ENCODE data around the gene SGSM1.
"Not testable (repeated sequence)": the region's sequence is repeated elsewhere in the genome, so short reads cannot be mapped to it uniquely, and the experiment has no call there.

SGSM1 gene

DNA sequence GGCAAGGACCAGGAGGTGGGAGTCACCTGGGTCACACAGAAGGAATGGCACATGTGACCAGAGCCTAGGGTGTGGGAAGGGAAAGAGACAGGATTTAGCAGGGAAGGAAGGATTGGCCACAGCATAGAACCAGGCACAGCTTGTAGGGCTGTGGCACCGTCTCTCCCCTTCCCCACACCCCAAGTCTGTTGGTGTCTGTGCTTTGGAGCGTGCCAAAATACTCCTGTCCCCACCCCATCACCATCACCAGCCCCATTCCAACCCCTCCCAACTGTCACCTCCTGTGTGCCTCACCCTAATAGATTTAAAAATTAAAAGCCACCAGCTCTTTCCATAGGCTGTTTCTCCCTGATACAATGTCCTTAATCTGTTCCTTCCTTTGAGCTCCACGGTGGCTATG lies 18.2 kb downstream of the SGSM1 start:
- no peak overlapping the region for H3K27ac ChIP-seq (ENCODE audit: low read length)
- no peaks in the 10 kb centered on the region; the same call in 1 of the 2 replicates for H3K27me3 ChIP-seq (ENCODE audit: control insufficient read depth, insufficient read depth, low read length)
- no peaks in the 10 kb centered on the region for H3K4me1 ChIP-seq (ENCODE audit: control insufficient read depth, insufficient read depth, low read length)
- no peaks in the 10 kb centered on the region for H3K9me3 ChIP-seq (ENCODE audit: control insufficient read depth, insufficient read depth, low read length)
- DNase-seq (ENCODE audit: low read depth, low spot score), result no peak
- WGBS (ENCODE audit: insufficient coverage, insufficient read length), result no CpG with 5 or more reads among the region's 3 CpGs
- H3K36me3 ChIP-seq (ENCODE audit: control insufficient read depth, insufficient read depth, low read length), result no peaks in the 10 kb centered on the region
- no peak overlapping the region for H3K4me3 ChIP-seq (ENCODE audit: low read length)

DNA sequence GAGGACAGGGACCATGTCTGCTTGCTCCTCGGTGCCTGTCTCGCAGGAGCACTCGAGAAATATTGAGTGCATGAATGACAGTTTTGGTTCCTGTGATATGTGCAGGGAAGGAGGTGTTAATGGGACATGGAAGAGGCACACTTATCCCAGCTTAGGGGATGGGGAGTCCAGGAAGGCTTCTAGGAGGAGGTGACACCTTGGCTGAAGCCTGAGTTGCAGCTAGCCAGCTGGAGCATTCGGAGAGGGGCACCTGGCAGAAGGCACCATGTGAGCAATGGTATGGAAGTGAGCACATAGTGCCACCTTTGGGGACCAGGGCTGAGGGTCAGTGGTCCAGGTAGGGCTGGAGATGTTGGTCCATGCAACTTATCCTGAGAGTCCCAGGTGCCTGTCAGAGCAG lies 18.9 kb downstream of the SGSM1 start:
- Histone ChIP-seq H3K4me1 (ENCODE audit: control insufficient read depth, insufficient read depth, low read length) (no peaks in the 10 kb centered on the region), H3K27ac (ENCODE audit: low read length) (no peak overlapping the region), H3K9me3 (ENCODE audit: control insufficient read depth, insufficient read depth, low read length) (no peaks in the 10 kb centered on the region), H3K27me3 (ENCODE audit: control insufficient read depth, insufficient read depth, low read length) (no peaks in the 10 kb centered on the region; the same call in 1 of the 2 replicates), H3K36me3 (ENCODE audit: control insufficient read depth, insufficient read depth, low read length) (no peaks in the 10 kb centered on the region), H3K4me3 (ENCODE audit: low read length) (no peak overlapping the region)
- WGBS (ENCODE audit: insufficient coverage, insufficient read length), result no CpG with 5 or more reads among the region's 4 CpGs
- no peak for DNase-seq (ENCODE audit: low read depth, low spot score)

DNA sequence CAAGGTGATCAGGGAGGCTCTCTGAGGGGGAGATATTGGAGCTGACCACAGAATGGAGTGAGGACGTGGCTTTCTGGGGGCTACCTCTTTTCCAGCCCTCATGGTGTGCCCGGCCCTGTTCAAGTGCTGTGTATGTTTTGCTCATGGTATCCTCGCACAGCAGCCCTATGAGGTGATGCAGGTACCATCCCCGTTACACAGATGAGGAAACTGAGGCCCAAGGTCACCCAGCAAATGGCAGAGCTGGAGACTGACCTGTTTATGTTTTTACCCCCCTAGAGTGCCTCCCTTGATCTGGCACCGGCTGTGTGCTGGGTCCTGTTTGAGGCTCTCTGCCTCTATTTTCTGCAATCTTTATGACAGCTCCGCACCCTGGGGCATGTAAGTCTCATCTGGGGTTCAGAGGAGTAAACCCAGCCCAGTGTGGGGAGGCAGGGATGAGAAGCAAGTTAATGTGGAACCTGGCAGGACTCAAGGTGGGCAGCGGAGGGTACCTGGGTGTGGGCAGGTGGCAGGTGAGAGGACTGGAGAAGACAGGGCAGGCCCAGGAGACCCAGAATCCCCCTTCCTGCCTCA lies 20.8 kb downstream of the SGSM1 start:
- Histone ChIP-seq H3K27ac (ENCODE audit: low read length) (no peak overlapping the region), H3K4me1 (ENCODE audit: control insufficient read depth, insufficient read depth, low read length) (peaks cover 3% of the 10 kb centered on the region; the same call in 1 of the 2 replicates), H3K36me3 (ENCODE audit: control insufficient read depth, insufficient read depth, low read length) (no peaks in the 10 kb centered on the region), H3K9me3 (ENCODE audit: control insufficient read depth, insufficient read depth, low read length) (no peaks in the 10 kb centered on the region), H3K27me3 (ENCODE audit: control insufficient read depth, insufficient read depth, low read length) (no peaks in the 10 kb centered on the region), H3K4me3 (ENCODE audit: low read length) (no peak overlapping the region)
- no peak for DNase-seq (ENCODE audit: low read depth, low spot score)
- WGBS (ENCODE audit: insufficient coverage, insufficient read length), result no CpG with 5 or more reads among the region's 7 CpGs

DNA sequence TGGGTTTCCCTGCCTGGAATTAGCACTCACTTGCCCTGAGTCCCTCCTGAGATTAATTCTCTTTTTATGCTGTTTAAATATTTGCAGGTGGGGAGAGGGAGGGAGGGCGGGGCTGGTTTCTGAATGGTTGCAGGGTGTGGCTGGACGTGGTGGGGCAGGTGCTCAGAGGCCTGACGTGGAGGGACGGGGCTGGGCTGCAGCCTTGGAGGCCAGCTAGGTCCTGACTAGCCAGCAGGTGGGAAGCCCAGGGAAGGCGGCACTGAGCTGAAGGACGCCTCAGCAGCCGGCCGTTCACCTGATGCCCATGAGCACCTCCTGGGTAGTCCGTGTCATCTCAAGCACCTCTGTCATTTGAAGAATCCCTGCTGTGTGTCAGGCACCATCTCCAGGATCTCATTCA lies 21.3 kb downstream of the SGSM1 start:
- H3K4me1 ChIP-seq (ENCODE audit: control insufficient read depth, insufficient read depth, low read length), result peaks cover 3% of the 10 kb centered on the region; the same call in 1 of the 2 replicates
- no peaks in the 10 kb centered on the region for H3K9me3 ChIP-seq (ENCODE audit: control insufficient read depth, insufficient read depth, low read length)
- no peaks in the 10 kb centered on the region for H3K27me3 ChIP-seq (ENCODE audit: control insufficient read depth, insufficient read depth, low read length)
- no peak overlapping the region for H3K27ac ChIP-seq (ENCODE audit: low read length)
- WGBS (ENCODE audit: insufficient coverage, insufficient read length), result no CpG with 5 or more reads among the region's 9 CpGs
- DNase-seq (ENCODE audit: low read depth, low spot score), result no peak
- H3K36me3 ChIP-seq (ENCODE audit: control insufficient read depth, insufficient read depth, low read length), result no peaks in the 10 kb centered on the region
- no peak overlapping the region for H3K4me3 ChIP-seq (ENCODE audit: low read length)

- Histone ChIP-seq H3K4me1 (ENCODE audit: control insufficient read depth, insufficient read depth, low read length) (peaks cover 3% of the 10 kb centered on the region; the same call in 1 of the 2 replicates), H3K27me3 (ENCODE audit: control insufficient read depth, insufficient read depth, low read length) (no peaks in the 10 kb centered on the region), H3K27ac (ENCODE audit: low read length) (no peak overlapping the region), H3K9me3 (ENCODE audit: control insufficient read depth, insufficient read depth, low read length) (no peaks in the 10 kb centered on the region), H3K36me3 (ENCODE audit: control insufficient read depth, insufficient read depth, low read length) (no peaks in the 10 kb centered on the region), H3K4me3 (ENCODE audit: low read length) (no peak overlapping the region)
- no peak for DNase-seq (ENCODE audit: low read depth, low spot score)
- WGBS (ENCODE audit: insufficient coverage, insufficient read length), result no CpG with 5 or more reads among the region's 7 CpGs
These were observed 24.4 kb downstream of the SGSM1 start for GRCh38 chr22:24830205-24830979.

GRCh38 chr22:24831687-24832086 lies 25.7 kb downstream of the SGSM1 start:
- Histone ChIP-seq H3K4me1 (ENCODE audit: control insufficient read depth, insufficient read depth, low read length) (peaks cover 3% of the 10 kb centered on the region; the same call in 1 of the 2 replicates), H3K9me3 (ENCODE audit: control insufficient read depth, insufficient read depth, low read length) (no peaks in the 10 kb centered on the region), H3K27me3 (ENCODE audit: control insufficient read depth, insufficient read depth, low read length) (no peaks in the 10 kb centered on the region), H3K4me3 (ENCODE audit: low read length) (no peak overlapping the region), H3K36me3 (ENCODE audit: control insufficient read depth, insufficient read depth, low read length) (no peaks in the 10 kb centered on the region), H3K27ac (ENCODE audit: low read length) (no peak overlapping the region)
- no peak for DNase-seq (ENCODE audit: low read depth, low spot score)
- no CpG with 5 or more reads among the region's 10 CpGs for WGBS (ENCODE audit: insufficient coverage, insufficient read length)

- no CpG with 5 or more reads among the region's 8 CpGs for WGBS (ENCODE audit: insufficient coverage, insufficient read length)
- Histone ChIP-seq H3K27ac (ENCODE audit: low read length) (no peak overlapping the region), H3K4me1 (ENCODE audit: control insufficient read depth, insufficient read depth, low read length) (peaks cover 3% of the 10 kb centered on the region; the same call in 1 of the 2 replicates), H3K4me3 (ENCODE audit: low read length) (no peak overlapping the region), H3K27me3 (ENCODE audit: control insufficient read depth, insufficient read depth, low read length) (no peaks in the 10 kb centered on the region), H3K9me3 (ENCODE audit: control insufficient read depth, insufficient read depth, low read length) (no peaks in the 10 kb centered on the region), H3K36me3 (ENCODE audit: control insufficient read depth, insufficient read depth, low read length) (no peaks in the 10 kb centered on the region)
- DNase-seq (ENCODE audit: low read depth, low spot score), result no peak
These were observed 28.0 kb downstream of the SGSM1 start for GRCh38 chr22:24833881-24834495.

- no peak for DNase-seq (ENCODE audit: low read depth, low spot score)
- peaks cover 3% of the 10 kb centered on the region; the same call in 1 of the 2 replicates for H3K4me1 ChIP-seq (ENCODE audit: control insufficient read depth, insufficient read depth, low read length)
- no peaks in the 10 kb centered on the region for H3K36me3 ChIP-seq (ENCODE audit: control insufficient read depth, insufficient read depth, low read length)
- no peak overlapping the region for H3K4me3 ChIP-seq (ENCODE audit: low read length)
- H3K9me3 ChIP-seq (ENCODE audit: control insufficient read depth, insufficient read depth, low read length), result no peaks in the 10 kb centered on the region
- no peak overlapping the region for H3K27ac ChIP-seq (ENCODE audit: low read length)
- whole genome bisulfite sequencing (ENCODE audit: insufficient coverage, insufficient read length), result no CpG with 5 or more reads among the region's 13 CpGs
- no peaks in the 10 kb centered on the region for H3K27me3 ChIP-seq (ENCODE audit: control insufficient read depth, insufficient read depth, low read length)
These were observed 29.0 kb downstream of the SGSM1 start for GRCh38 chr22:24834845-24835570.

DNA sequence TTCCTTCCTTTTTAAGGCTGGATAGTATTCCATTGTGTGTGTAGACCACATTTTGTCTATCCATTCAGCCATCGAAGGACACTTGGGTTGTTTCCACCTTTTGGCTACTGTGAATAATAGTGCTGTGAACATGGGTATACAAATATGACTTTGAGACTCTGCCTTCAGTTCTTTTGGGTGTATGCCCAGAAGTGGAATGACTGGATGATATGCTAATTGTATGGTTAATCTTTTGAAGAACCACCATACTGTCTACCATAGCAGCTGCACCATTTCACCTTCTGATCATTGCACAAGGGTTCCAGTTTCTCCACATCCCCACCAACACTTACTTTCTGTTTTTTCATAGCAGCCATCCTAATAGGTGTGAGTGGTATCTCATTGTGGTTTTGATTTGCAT lies 30.3 kb downstream of the SGSM1 start:
- Histone ChIP-seq H3K27me3 (ENCODE audit: control insufficient read depth, insufficient read depth, low read length) (no peaks in the 10 kb centered on the region), H3K9me3 (ENCODE audit: control insufficient read depth, insufficient read depth, low read length) (no peaks in the 10 kb centered on the region), H3K4me1 (ENCODE audit: control insufficient read depth, insufficient read depth, low read length) (no peaks in the 10 kb centered on the region; the same call in 1 of the 2 replicates), H3K36me3 (ENCODE audit: control insufficient read depth, insufficient read depth, low read length) (no peaks in the 10 kb centered on the region), H3K4me3 (ENCODE audit: low read length) (no peak overlapping the region), H3K27ac (ENCODE audit: low read length) (no peak overlapping the region)
- WGBS (ENCODE audit: insufficient coverage, insufficient read length), result no CpG with 5 or more reads among the region's 1 CpG
- no peak for DNase-seq (ENCODE audit: low read depth, low spot score)

DNA sequence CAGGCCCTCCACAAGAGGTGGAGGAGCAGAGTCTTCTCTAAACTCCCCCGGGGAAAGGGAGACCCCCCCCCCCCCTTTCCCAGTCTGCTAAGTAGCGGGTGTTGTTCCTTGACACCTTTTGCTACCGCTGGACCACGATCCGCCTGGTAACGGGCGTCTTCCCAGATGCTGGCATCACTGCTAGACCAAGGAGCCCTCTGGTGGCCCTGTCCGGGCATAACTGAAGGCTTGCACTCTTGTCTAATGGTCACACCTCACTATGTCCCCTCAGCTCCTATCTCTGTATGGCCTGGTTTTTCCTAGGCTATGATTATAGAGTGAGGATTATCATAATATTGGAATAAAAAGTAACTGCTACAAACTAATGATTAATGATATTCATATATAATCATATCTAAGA lies 31.5 kb downstream of the SGSM1 start:
- H3K4me1 ChIP-seq (ENCODE audit: control insufficient read depth, insufficient read depth, low read length); H3K36me3 ChIP-seq (ENCODE audit: control insufficient read depth, insufficient read depth, low read length); H3K4me3 ChIP-seq (ENCODE audit: low read length); H3K9me3 ChIP-seq (ENCODE audit: control insufficient read depth, insufficient read depth, low read length); H3K27ac ChIP-seq (ENCODE audit: low read length); H3K27me3 ChIP-seq (ENCODE audit: control insufficient read depth, insufficient read depth, low read length); DNase-seq (ENCODE audit: low read depth, low spot score): not testable (repeated sequence)
- no CpG with 5 or more reads among the region's 8 CpGs for WGBS (ENCODE audit: insufficient coverage, insufficient read length)

Measured in iPS DF 6.9 (cell line).